ENCODE data around the gene DHDH.

DHDH gene

DNA sequence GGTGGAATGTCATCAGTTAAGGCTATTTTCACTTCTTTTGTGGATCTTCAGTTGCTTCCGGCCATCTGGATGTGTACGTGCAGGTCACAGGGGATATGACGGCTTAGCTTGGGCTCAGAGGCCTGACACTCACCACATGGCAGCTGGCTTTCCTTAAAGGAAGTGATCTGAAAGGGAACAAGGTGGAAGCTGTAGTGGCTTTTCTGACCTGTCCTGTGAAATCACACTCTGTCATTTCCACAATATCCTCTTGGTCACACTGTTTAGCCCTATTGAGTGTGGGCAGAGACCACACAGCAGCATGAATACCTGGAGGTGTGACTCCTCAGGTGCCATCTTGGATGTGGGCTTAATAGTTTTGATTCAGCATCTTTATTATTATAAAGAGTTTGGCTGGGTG is 16.7 kb downstream of the DHDH start:
- no peak for DNase-seq (ENCODE audit: low spot score)

DNA sequence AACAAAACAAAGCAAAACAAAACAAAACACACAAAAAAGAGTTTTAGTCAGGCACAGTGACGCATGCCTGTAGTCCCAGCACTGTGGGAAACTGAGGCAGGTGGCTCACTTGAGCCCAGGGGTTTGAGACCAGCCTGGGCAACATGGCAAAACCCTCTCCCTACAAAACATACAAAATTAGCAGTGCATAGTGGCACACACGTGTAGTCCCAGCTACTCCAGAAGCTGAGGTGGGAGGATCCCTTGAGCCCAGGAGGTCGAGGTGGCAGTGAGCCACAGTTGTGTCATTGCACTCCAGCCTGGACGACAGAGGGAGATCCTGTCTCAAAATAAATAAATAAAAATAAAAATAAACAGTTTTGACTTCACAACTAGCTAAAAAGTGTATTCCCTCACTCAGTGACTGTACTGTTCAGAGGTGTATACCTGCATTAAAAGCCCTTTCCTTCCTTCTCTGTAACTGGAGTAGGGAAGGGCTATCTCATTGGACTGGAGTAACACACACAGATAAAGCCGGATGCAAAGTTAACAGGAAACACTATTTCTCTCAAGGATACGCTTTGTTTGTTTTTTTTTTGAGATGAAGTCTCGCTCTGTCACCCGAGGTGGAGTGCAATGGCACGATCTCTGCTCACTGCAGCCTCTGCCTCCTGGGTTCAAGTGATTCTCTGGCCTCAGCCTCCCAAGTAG is 17.5 kb downstream of the DHDH start:
- no peak for DNase-seq (ENCODE audit: low spot score)

DNA sequence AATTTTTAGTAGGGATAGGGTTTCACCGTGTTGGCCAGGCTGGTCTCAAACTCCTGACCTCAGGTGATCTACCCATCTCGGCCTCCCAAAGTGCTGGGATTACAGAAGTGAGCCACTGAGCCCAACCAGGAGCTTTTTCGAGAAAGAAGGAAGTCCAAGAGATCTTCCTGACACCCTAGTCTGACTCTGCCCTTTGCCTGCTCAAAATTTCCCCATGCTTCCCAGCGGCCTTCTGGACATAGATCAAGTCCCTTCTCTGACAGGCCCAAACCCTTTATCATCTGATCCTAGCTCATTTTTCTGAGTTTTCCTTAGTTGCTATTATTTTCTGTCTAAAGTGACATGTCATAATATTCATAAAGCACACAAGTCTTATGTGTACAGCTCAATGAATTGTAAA is 19.6 kb downstream of the DHDH start:
- DNase-seq (ENCODE audit: low spot score) = no peak

DNA sequence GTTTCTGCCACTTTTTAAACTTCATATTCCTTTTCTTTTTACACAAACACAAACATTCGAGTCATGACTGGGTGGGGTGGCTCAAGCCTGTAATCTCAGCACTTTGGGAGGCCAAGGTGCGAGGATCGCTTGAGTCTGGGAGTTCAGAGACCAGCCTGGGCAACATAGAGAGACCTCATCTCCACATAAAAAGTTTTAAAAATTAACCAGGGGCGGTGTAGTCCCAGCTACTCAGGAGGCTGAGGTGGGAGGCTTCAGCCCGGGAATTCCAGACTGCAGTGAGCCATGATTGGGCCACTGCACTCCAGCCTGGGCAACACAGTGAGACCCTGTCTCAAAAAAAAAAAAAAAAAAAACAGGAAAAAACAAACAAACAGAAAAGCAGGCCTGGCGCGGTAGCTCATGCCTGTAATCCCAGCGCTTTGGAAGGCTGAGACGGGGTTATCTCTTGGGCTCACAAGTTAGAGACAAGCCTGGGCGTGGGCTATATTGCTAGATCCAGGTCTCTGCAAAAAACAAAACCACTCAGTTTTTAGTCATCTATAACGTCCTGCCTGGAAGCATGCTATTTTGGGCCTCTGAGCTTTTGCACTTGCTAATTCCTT is 20.6 kb downstream of the DHDH start:
- peak; percentile 72 for DNase-seq (ENCODE audit: low spot score)

DNA sequence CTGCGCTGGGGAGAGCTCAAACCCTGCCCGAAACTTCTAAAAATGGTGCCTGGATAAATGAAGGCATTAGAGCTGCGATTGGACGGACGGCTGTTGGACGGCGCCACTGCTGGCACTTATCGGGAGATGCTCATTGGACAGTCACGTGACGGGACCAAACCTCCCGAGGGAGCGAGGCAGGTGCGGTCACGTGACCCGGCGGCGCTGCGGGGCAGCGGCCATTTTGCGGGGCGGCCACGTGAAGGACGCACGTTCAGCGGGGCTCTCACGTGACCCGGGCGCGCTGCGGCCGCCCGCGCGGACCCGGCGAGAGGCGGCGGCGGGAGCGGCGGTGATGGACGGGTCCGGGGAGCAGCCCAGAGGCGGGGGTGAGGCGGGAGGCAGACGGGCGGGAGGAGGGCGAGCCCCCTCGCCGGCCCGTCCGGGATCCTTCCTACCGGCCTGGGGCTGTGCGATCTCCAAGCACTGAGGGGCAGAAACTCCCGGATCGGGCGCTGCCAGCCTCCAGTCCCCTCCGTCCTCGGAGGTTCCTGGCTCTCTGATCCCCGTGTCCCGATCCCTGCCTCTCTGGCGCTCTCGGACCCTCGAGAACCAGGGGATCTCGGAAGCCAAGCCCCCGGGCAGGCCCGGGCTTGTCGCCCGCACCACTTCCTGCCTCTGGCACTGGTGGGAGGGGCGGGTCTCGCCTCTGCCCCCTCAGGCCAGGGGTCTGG is 21.3 kb downstream of the DHDH start, which contains the start of gene BAX:
TSS of gene BAX (plus strand) at position 281 of the 713 bp plus-strand sequence. CDS start at position 335, 54 bp downstream.
- peak; percentile 99 for DNase-seq (ENCODE audit: low spot score)

DNA sequence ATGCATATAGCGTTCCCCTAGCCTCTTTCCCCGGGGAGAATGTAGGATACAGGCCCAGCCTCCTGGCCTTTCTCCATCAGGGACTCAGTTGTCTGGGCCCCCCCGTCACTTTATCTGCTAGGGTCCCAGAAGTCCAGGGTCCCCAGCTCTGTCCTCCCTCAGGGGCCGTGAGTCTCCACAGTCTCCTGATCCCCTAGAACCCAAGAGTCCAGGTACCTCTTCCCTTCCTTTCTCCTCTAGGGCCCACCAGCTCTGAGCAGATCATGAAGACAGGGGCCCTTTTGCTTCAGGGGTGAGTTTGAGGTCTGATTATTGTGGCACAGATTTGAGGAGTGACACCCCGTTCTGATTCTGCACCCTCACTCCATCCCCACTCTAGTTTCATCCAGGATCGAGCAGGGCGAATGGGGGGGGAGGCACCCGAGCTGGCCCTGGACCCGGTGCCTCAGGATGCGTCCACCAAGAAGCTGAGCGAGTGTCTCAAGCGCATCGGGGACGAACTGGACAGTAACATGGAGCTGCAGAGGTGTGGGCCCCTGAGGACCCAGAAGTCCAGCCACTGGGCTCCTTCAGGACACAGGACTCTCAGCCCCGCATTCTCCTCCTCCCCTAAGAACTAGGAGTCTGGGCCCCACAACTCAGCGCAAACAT is 21.9 kb downstream of the DHDH start:
- DNase-seq (ENCODE audit: low spot score) = no peak

DNA sequence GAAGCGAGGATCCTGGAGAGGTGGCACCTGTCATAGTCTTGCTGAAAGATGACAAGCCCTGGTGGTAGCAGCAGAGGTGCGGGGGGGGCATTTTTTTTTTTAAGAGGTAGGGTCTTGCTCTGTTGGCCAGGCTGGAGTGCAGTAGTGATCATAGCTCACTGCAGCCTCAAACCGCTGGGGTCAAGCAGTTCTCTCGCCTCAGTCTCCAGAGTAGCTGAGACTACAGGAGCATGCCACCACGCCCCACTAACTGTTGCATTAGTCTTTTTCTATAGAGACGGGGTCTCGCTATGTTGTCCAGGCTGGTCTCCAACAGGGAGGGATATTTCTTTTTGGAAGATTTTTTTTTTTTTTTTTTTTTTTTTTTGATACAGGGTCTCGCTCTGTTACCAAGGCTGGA is 24.5 kb downstream of the DHDH start:
- no peak for DNase-seq (ENCODE audit: low spot score)

DNA sequence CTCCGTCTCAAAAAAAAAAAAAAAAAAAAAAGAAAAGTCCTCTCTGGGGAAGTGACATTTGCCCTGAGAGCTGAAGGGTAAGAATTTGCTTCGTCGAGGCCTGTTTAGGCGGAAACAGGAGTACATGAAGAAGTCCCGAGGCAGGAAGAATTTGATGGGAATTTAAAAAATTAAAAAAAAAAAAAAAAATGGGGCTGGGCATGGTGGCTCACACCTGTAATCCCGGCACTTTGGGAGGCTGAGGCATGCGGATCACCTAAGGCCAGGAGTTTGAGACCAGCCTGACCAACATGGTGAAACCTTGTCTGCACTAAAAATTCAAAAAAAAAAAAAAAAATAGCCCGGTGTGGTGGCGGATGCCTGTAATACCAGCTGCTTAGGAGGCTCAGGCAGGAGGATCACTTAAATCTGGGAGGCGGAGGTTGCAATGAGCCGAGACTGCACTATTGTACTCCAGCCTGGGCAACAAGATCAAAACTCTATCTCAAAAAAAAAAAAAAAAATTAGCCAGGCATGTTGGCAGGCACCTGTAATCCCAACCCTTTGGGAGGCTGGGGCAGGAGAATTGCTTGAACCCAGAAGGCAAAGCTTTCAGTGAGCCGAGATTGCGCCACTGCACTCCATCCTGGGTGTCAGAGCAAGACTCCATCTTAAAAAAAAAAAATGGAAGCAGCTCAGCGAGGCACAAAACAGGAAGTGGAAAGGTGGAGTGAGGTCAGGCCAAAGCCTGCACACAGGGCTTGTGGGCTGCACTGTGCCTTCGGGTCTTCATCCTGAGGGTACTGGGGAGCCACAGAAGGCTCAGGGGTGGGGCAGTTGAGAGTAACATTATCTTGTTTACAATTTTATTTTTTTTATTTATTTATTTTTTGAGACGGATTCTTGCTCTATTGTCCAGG is 26.1 kb downstream of the DHDH start:
- DNase-seq (ENCODE audit: low spot score) = no peak

DNA sequence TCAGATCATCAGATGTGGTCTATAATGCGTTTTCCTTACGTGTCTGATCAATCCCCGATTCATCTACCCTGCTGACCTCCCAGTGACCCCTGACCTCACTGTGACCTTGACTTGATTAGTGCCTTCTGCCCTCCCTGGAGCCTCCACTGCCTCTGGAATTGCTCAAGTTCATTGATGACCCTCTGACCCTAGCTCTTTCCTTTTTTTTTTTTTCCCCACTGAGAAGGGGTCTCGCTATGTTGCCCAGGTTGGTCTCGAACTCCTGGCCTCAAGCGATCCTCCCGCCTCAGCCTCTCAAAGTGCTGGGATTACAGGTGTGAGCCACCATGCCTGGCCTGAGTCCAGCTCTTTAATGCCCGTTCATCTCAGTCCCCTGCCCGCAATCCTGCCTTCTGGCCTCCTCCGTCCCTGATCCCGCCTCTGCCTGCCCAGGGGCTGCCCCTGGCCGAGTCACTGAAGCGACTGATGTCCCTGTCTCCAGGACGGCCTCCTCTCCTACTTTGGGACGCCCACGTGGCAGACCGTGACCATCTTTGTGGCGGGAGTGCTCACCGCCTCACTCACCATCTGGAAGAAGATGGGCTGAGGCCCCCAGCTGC is 27.7 kb downstream of the DHDH start:
- no peak for DNase-seq (ENCODE audit: low spot score)

DNA sequence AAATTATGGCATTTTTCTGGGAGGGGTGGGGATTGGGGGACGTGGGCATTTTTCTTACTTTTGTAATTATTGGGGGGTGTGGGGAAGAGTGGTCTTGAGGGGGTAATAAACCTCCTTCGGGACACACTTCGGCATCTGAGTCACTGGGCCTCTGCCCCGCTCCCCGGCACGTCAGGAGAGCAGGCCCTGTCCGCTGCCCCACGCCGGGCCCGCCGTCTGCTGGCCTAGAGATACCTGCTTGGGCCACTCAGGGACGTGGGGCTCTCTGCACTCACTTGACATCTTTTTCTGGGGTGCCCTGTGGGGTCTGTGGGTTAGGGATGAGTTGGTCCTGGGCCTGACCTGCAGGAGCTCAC is 28.2 kb downstream of the DHDH start:
- no peak for DNase-seq (ENCODE audit: low spot score)

DNA sequence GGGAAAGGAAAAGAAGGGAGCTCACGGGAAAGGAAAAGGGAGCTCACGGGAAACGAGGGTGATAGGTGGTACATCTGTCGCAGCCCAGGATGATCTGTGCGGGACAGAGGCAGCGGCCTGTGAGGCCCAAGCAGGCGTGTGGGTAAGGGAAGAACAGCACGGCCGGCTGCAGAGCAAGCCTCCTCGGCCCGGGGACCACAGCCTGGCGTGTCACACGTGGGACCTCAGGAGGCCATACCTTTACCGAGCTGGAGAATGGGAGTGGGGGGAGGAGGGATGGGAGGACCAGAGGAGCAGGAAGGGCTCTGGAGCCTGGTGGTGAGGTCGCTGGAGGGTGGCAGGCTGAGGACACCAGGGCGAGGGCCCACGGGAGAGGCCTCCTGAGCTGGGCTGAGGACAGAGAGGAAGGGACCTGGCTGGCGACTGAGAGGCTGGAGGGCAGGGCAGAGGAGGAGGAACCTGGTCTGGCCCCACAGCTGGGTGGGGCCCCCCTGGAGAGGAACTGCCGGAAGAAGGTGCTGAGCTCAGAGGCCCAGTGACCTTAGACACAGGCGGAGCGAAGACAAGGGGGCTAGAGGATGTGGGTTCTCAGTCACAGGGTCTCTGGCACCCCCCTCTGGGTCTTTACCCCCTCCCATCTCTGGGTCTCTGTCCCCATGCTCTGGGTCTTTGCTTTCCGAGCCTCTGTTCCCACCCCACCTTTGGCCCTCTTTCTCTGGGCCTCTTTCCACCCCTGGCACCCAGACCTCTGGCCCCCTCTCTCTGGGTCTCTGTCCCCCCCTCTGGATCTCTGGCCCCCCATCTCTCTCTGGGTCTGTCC is 28.7 kb downstream of the DHDH start:
- DNase-seq (ENCODE audit: low spot score) = peak; percentile 90

DNA sequence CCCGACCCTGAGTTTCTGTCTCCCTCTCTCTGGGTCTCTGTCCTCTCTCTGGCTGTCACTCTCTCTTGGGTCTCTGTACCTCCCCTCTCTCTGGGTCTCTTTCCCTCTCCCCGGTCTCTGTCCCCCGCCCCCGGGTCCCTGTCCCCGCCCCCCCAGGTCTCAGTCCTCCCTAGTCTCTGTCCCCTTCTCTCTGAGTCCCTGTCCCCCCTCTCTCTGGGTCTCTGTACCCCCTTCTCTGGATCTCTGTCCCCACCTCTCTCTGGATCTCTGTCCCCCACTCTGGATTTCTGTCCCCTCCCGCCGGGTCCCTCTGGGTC is 29.3 kb downstream of the DHDH start:
- DNase-seq (ENCODE audit: low spot score) = no peak

DNA sequence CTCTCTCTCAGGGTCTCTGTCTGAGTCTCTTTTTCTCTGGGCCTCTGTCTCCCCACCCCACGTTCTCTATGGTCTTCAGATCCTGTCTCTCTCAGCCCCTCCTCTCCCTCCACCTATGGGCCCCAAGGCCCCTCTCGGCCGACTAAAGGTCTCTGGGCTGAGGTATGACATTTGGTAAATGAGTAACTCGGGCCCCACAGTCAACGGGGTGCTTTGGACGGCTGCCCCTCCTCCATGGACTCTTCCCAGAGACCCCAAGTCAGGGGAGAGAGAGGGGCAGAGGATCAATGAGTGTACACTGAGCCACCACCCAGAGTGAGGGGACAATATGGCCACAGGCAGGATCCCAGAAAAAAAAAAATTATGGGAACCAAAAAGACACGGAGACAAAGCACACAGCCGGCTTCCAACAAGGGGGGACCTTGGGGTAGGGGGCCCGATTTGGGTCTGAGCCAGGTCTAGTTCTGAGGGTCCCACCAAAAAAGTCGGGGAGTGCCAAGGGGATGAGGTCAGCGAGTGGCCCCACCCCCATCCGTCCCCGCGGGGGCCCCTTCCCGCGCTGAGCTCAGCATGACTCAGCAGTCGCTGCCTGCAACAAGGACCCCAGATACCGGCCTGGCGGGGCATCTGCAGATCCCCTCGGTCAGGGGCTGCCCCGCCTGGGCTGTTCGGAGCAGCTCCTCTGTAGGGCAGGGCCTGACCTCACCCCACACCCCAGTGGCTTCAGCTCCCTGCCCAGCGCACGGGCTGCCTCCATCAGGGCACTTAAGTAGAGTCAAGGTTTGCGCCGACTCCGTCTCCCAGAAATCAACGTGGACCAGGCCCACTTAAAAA is 30.1 kb downstream of the DHDH start:
- DNase-seq (ENCODE audit: low spot score) = peak; percentile 88

DNA sequence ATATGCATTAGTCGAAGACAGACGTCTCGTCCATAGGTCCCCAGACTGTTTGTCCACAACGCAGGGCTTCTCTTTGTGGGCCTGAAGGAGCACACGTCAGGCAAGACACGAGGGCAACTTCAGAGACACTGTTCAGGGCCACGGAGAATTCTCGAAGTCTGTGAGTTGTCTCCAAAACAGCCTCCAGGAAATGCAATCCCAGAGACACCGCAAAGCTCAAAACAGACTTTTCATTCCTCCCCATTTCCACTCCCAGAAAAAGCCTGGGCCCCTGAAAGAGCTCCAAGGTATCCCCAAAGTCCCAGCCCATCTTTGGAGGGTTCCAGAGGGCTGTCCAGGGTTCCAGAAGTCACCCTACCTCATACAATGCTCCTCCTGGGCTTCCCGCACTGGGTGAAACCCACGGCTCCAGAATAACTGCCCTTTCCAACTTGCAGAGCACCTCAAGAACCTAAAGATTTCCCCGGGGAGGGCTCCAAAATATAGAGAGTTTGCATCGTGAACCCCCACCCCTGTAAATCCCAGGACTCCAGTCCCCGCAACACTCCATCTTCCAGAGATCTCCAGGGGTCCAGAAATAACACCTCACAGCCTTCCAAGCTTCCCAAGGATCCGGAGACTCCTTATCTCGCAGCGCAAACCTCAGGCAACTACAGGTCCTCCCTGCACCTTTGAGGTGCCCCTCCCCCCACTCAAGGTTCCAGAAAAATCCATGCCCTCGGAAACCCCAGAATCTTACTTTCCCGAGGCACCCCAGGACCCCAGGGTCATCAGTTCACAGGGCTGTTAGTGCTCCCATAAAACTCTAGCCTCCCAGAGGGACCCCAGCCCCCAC is 30.9 kb downstream of the DHDH start:
- peak; percentile 82 for DNase-seq (ENCODE audit: low spot score)

DNA sequence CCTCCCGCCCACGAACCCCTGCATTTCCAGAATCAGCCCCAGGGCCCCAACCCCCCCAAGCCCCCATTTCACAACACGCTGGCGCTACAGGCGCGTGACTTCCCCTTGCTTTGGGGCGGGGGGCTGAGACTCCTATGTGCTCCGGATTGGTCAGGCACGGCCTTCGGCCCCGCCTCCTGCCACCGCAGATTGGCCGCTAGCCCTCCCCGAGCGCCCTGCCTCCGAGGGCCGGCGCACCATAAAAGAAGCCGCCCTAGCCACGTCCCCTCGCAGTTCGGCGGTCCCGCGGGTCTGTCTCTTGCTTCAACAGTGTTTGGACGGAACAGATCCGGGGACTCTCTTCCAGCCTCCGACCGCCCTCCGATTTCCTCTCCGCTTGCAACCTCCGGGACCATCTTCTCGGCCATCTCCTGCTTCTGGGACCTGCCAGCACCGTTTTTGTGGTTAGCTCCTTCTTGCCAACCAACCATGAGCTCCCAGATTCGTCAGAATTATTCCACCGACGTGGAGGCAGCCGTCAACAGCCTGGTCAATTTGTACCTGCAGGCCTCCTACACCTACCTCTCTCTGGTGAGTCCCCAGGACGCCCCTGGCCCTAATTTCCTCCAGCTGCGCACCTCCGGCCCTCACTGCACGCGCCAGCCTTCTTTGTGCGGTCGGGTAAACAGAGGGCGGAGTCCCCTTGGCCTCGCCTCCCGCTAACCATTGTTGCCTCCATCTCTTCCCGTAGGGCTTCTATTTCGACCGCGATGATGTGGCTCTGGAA is 31.7 kb downstream of the DHDH start, which contains the start of gene FTL:
TSS of gene FTL (plus strand) at position 270 of the 766 bp plus-strand sequence. CDS start at position 469, 199 bp downstream.
- DNase-seq (ENCODE audit: low spot score) = peak; percentile 94

DNA sequence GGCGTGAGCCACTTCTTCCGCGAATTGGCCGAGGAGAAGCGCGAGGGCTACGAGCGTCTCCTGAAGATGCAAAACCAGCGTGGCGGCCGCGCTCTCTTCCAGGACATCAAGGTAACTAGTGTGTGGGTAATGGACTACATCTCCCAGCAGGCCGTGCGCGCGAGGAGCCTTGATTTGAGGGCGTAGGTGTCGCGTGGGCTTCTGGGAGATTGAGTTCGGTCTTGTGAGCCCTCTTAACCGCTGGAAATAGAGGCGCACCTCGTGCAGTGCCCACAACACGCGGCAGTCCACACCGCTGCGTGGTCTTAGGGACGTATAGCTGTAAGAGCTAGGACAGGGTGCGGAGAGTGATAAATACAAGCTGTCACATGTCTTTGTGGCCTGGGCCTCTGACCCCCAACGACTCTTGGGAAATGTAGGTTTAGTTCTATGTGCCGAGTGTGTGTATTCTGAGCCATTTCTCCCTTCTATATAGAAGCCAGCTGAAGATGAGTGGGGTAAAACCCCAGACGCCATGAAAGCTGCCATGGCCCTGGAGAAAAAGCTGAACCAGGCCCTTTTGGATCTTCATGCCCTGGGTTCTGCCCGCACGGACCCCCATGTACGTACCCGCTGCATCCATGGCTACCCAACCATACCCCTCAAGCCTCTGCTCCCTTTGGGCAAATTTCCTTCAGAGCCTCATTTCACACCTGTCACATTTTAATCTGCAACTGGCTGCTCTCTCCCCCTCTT is 32.5 kb downstream of the DHDH start:
- DNase-seq (ENCODE audit: low spot score) = peak; percentile 96

Data from hematopoietic multipotent progenitor cell treated with erythropoietin and hydrocortisone succinate and interleukin-3 and kit ligand, for 17 days (in vitro differentiated cells).